H1 (cell line): Measurements from ENCODE around the gene AP3D1. TPM values are rescaled to one million over a fixed set of nuclear protein-coding genes. Genes with fewer than 3 reads are reported as not detected.

Experiments
- ASH2L ChIP-seq: fragments of 200-600, 300-600 bp; sonication (generic); IDR thresholded peaks from one replicate; pipeline ENCODE4 v1.7.1; 2017; ENCODE audit warnings: low read length
- CBX8 ChIP-seq: fragments of 300-800, 300-1000 bp; sonication (generic); IDR thresholded peaks from 2 replicates; pipeline ENCODE4 v1.7.1; 2016; ENCODE audit warnings: low read depth, low read length, borderline replicate concordance
- CHD7 ChIP-seq: fragments of 300-600 bp; sonication (generic); IDR thresholded peaks from 2 replicates; pipeline ENCODE4 v1.7.1; 2012; ENCODE audit warnings: low read length, moderate library complexity, mild to moderate bottlenecking, inconsistent platforms; ENCODE audit not compliant: insufficient replicate concordance
- CTCF ChIP-seq, 3 experiments: IDR thresholded peaks; 1 replicate in 2 of 3; 2 replicates in 1 of 3; pipeline versions ENCODE4 v1.5.1 to v1.6.1; 2011; ENCODE audit warnings: low read length in 3 of 3, mild to moderate bottlenecking in 3 of 3, inconsistent platforms in 2 of 3, low read depth in 1 of 3, moderate library complexity in 1 of 3; ENCODE audit not compliant: insufficient read depth in 1 of 3; ENCODE audit errors: control extremely low read depth in 1 of 3
- GTF2F1 ChIP-seq: IDR thresholded peaks from 2 replicates; pipeline ENCODE4 v1.6.1; 2012; ENCODE audit warnings: low read depth, low read length, improper control_type of control experiment, borderline replicate concordance
- HDAC2 ChIP-seq, 2 experiments: fragments of 300-600 bp in 1 of 2; sonication (generic) in 1 of 2; IDR thresholded peaks; 2 replicates each; pipeline ENCODE4 v1.6.1; 2011 to 2012; ENCODE audit warnings: low read depth in 2 of 2, low read length in 2 of 2, mild to moderate bottlenecking in 2 of 2, moderate library complexity in 2 of 2, borderline replicate concordance in 1 of 2, inconsistent platforms in 1 of 2
- RBBP5 ChIP-seq: IDR thresholded peaks from 2 replicates; pipeline ENCODE4 v1.7.1; 2012; ENCODE audit warnings: low read depth, mild to moderate bottlenecking, inconsistent platforms, low read length, moderate library complexity, borderline replicate concordance
- SP2 ChIP-seq: IDR thresholded peaks from 2 replicates; pipeline ENCODE4 v1.6.1; 2012; ENCODE audit warnings: mild to moderate bottlenecking, low read length, inconsistent platforms
- SUZ12 ChIP-seq: fragments of 200-600 bp; sonication (generic); IDR thresholded peaks from 2 replicates; pipeline ENCODE4 v1.6.1; 2012; ENCODE audit warnings: mild to moderate bottlenecking, inconsistent platforms, low read length, moderate library complexity, mixed read lengths
- polyA plus RNA-seq, 7 experiments: library from polyadenylated mRNA; depleted of rRNA in 3 of 7; stranded (reverse) in 5 of 7; unstranded in 2 of 7; fragments of >200 nt in 5 of 7; fragments of 200-250 nt in 2 of 7; gene quantifications; 1 replicate in 5 of 7; 2 replicates in 1 of 7; 4 replicates in 1 of 7; pipeline versions ENCODE4 v1.2.1 to v1.2.3, GENCODE V29; 2011 to 2013; ENCODE audit warnings: missing spikeins in 2 of 7, mixed read lengths in 2 of 7
- total RNA-seq: library from RNA; stranded (reverse); fragmentation: NEBNext Ultra II Directional; extraction: Animal tissue kit (Norgen Biotek cat#: 25700); gene quantifications from 2 replicates; pipeline ENCODE4 v1.2.1, GENCODE V29; 2021

Gene AP3D1
- total and polyA plus RNA-seq, 2 of the 8 experiments (the other 6 are each of a cell fraction or from before 2014, with no cell fraction given), result 161 to 174 TPM

- TF ChIP-seq CHD7, result no peak
- TF ChIP-seq ASH2L, result no peak
- no peak for TF ChIP-seq SUZ12
- no peak for TF ChIP-seq CTCF (IDR thresholded peaks at IDR 0.05; ENCODE audit: control extremely low read depth in 1 of 3, insufficient read depth in 1 of 3, low read depth in 1 of 3, low read length in 3 of 3)
- TF ChIP-seq SP2, result no peak
- TF ChIP-seq RBBP5, result no peak
- no peak for TF ChIP-seq GTF2F1
- no peak for TF ChIP-seq CBX8
- TF ChIP-seq HDAC2 (IDR thresholded peaks at IDR 0.05; ENCODE audit: borderline replicate concordance in 1 of 2, low read depth in 2 of 2, low read length in 2 of 2), result no peak
Observed at GRCh38 chr19:2062389-2062729, 89.0 kb downstream of the AP3D1 start (continued).
